ENCODE data around the gene SIGLEC14.

SIGLEC14 gene

GRCh38 chr19:51594774-51595109, 51.9 kb downstream of the SIGLEC14 start:
- H3K27me3 ChIP-seq (ENCODE audit: insufficient read depth, low read depth, severe bottlenecking), result peaks cover 4% of the 10 kb centered on the region
- H3K36me3 ChIP-seq, result no peaks in the 10 kb centered on the region
- peak overlapping the region; percentile 16; the same call in 1 of the 2 replicates for H3K27ac ChIP-seq
- no peak for TF ChIP-seq CTCF (IDR thresholded peaks at IDR 0.05; ENCODE audit: low read depth, low read length)
- H3K4me3 ChIP-seq (ENCODE audit: low read depth, low read length), result peak overlapping the region; percentile 75
- DNase-seq, result no peak
- peaks cover 4% of the 10 kb centered on the region for H3K9me3 ChIP-seq (ENCODE audit: severe bottlenecking)

GRCh38 chr19:51593969-51594773, 52.5 kb downstream of the SIGLEC14 start:
- peak; percentile 97 for DNase-seq
- Histone ChIP-seq H3K27ac (peak overlapping the region; percentile 16; the same call in 1 of the 2 replicates), H3K36me3 (no peaks in the 10 kb centered on the region), H3K4me3 (ENCODE audit: low read depth, low read length) (peak overlapping the region; percentile 75), H3K9me3 (ENCODE audit: severe bottlenecking) (peaks cover 2% of the 10 kb centered on the region), H3K27me3 (ENCODE audit: insufficient read depth, low read depth, severe bottlenecking) (peaks cover 2% of the 10 kb centered on the region)
- TF ChIP-seq CTCF (IDR thresholded peaks at IDR 0.05; ENCODE audit: low read depth, low read length), result no peak

GRCh38 chr19:51593138-51593890, 53.3 kb downstream of the SIGLEC14 start:
- Histone ChIP-seq H3K9me3 (ENCODE audit: severe bottlenecking) (no peaks in the 10 kb centered on the region), H3K27ac (no peak overlapping the region), H3K36me3 (no peaks in the 10 kb centered on the region), H3K27me3 (ENCODE audit: insufficient read depth, low read depth, severe bottlenecking) (no peaks in the 10 kb centered on the region), H3K4me3 (ENCODE audit: low read depth, low read length) (peak overlapping the region; percentile 75)
- TF ChIP-seq CTCF (IDR thresholded peaks at IDR 0.05; ENCODE audit: low read depth, low read length), result no peak
- DNase-seq, result no peak
